Measurements from ENCODE around the gene ST6GALNAC2.
"Not testable (repeated sequence)": the region's sequence is repeated elsewhere in the genome, so short reads cannot be mapped to it uniquely, and the experiment has no call there.

The ST6GALNAC2 gene

GRCh38 chr17:76570457-76570856 lies 15.2 kb downstream of the ST6GALNAC2 start:
- no peak for DNase-seq (ENCODE audit: low spot score)

GRCh38 chr17:76569607-76570279 lies 15.9 kb downstream of the ST6GALNAC2 start:
- DNase-seq (ENCODE audit: low spot score) = no peak

GRCh38 chr17:76568811-76569221 lies 16.8 kb downstream of the ST6GALNAC2 start:
- DNase-seq (ENCODE audit: low spot score) = no peak

- DNase-seq (ENCODE audit: low spot score) = no peak
These were observed 17.8 kb downstream of the ST6GALNAC2 start for GRCh38 chr17:76567634-76568432.

- no peak for DNase-seq (ENCODE audit: low spot score)
These were observed 18.6 kb downstream of the ST6GALNAC2 start for GRCh38 chr17:76566988-76567431.

- no peak for DNase-seq (ENCODE audit: low spot score)
These were observed 19.1 kb downstream of the ST6GALNAC2 start for GRCh38 chr17:76566613-76566943.

- DNase-seq (ENCODE audit: low spot score) = no peak
These were observed 19.7 kb downstream of the ST6GALNAC2 start for GRCh38 chr17:76565728-76566612.

- not testable (repeated sequence) for DNase-seq (ENCODE audit: low spot score)
These were observed 20.5 kb downstream of the ST6GALNAC2 start for GRCh38 chr17:76564991-76565727.

- DNase-seq (ENCODE audit: low spot score) = not testable (repeated sequence)
These were observed 22.3 kb downstream of the ST6GALNAC2 start for GRCh38 chr17:76563359-76563758.

GRCh38 chr17:76562734-76563148 lies 22.9 kb downstream of the ST6GALNAC2 start:
- no peak for DNase-seq (ENCODE audit: low spot score)

- peak; percentile 53 for DNase-seq (ENCODE audit: low spot score)
These were observed 23.8 kb downstream of the ST6GALNAC2 start for GRCh38 chr17:76561799-76562268.

GRCh38 chr17:76561332-76561731 lies 24.3 kb downstream of the ST6GALNAC2 start:
- DNase-seq (ENCODE audit: low spot score) = no peak

- no peak for DNase-seq (ENCODE audit: low spot score)
These were observed 24.8 kb downstream of the ST6GALNAC2 start for GRCh38 chr17:76560877-76561221.

- DNase-seq (ENCODE audit: low spot score) = no peak
These were observed 25.4 kb downstream of the ST6GALNAC2 start for GRCh38 chr17:76560036-76560876.

GRCh38 chr17:76559460-76559859 lies 26.2 kb downstream of the ST6GALNAC2 start:
- DNase-seq (ENCODE audit: low spot score) = not testable (repeated sequence)

GRCh38 chr17:76558198-76559095 lies 27.2 kb downstream of the ST6GALNAC2 start:
- DNase-seq (ENCODE audit: low spot score) = no peak

GRCh38 chr17:76557368-76558197 lies 28.1 kb downstream of the ST6GALNAC2 start:
- peak; percentile 94 for DNase-seq (ENCODE audit: low spot score)

- no peak for DNase-seq (ENCODE audit: low spot score)
These were observed 28.8 kb downstream of the ST6GALNAC2 start for GRCh38 chr17:76556765-76557367.
